Tibial nerve (tissue), 4 donors: ENCODE data around the gene BMP8A. TPM values are rescaled to one million over a fixed set of nuclear protein-coding genes. Genes with fewer than 3 reads are reported as not detected.

Source experiments
- DNase-seq, 2 donors: peaks; one replicate each; pipeline ENCODE4 v3.0.0-alpha.2; 2019; ENCODE audit warnings: low spot score in 2 of 2
- H3K27ac ChIP-seq, 4 donors: fragments of 200-600 bp; sonication (generic) in 3 of 4; one replicate each; pipeline ENCODE4 v1.5.1; 2017 to 2019; ENCODE audit warnings: mild to moderate bottlenecking in 1 of 4
- H3K27me3 ChIP-seq, 2 donors: fragments of 200-600 bp; sonication (generic) in 1 of 2; one replicate each; pipeline versions ENCODE4 v1.5.1 to v1.6.0; 2017 to 2019
- H3K36me3 ChIP-seq, 3 donors: fragments of 200-600 bp; sonication (generic); one replicate each; pipeline ENCODE4 v1.5.1; 2018 to 2019
- H3K4me1 ChIP-seq, 4 donors: fragments of 200-600 bp; sonication (generic) in 3 of 4; one replicate each; pipeline ENCODE4 v1.5.1; 2017 to 2019
- H3K4me3 ChIP-seq, 4 donors: fragments of 200-600 bp; sonication (generic) in 3 of 4; one replicate each; pipeline ENCODE4 v1.5.1; 2017 to 2019; ENCODE audit warnings: mild to moderate bottlenecking in 1 of 4, moderate library complexity in 1 of 4
- H3K9me3 ChIP-seq, 4 donors: fragments of 200-600 bp; sonication (generic) in 3 of 4; one replicate each; pipeline ENCODE4 v1.5.1; 2017 to 2019
- CTCF ChIP-seq, 5 experiments: fragments of 200-600 bp in 3 of 5; fragments of 450-650 bp in 2 of 5; sonication (generic) in 3 of 5; IDR thresholded peaks; one replicate each; pipeline ENCODE4 v1.5.1; 2016 to 2019; ENCODE audit warnings: antibody characterized with exemption in 5 of 5, mild to moderate bottlenecking in 3 of 5, moderate library complexity in 2 of 5
- EP300 ChIP-seq, 2 donors: sonication (generic); formaldehyde crosslinking; IDR thresholded peaks; one replicate each; pipeline ENCODE4 v1.6.1; 2017; ENCODE audit warnings: antibody characterized with exemption in 2 of 2, mild to moderate bottlenecking in 1 of 2
- POLR2A ChIP-seq, 2 donors: fragments of 450-650 bp; IDR thresholded peaks; one replicate each; pipeline ENCODE4 v1.6.1; 2017; ENCODE audit warnings: antibody characterized with exemption in 2 of 2, mild to moderate bottlenecking in 2 of 2, moderate library complexity in 2 of 2
- WGBS, 2 donors: methylation state at CpG; one replicate each; pipeline ENCODE4 v1.1.5; 2018; 5-methylcytosine and 5-hydroxymethylcytosine counted together
- total RNA-seq, 4 donors: library from RNA; depleted of rRNA; stranded (reverse); fragments of >200 nt; gene quantifications; one replicate each; pipeline ENCODE4 v1.1.0, GENCODE V29; 2016

BMP8A gene
- total RNA-seq, 4 donors from 2014 or later: 2.7 to 9.6 (median 7.0) TPM

DNA sequence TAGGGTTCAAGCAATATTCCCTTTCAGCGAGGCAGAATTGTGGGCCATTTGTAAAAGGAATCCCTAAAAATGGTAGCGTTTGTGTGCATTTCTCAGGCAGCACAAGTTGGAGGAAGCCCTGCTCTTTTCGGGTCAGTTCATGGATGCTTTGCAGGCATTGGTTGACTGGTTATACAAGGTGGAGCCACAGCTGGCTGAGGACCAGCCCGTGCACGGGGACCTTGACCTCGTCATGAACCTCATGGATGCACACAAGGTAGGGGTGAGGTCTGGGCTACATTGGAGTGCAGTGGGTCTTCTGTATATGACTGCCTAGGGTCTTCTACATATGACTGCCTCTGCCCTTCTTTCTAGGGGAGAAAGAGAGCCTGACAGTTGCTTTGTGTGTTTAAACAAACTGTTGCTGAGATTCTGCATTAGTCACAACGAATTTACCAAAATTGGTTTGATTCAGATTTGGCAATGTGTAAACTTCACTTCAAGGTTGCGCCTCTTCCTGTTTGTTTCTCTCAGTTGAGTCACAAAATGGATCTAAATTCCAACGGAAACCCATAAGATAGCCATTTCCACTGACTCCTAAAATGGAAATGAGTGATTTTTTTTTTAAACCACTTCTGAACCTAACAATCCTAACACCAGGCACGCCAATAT, 40.4 kb upstream of the BMP8A start:
- no peaks in the 10 kb centered on the region for H3K27me3 ChIP-seq
- no peaks in the 10 kb centered on the region for H3K4me1 ChIP-seq
- WGBS, 2 donors: 78 to 86% methylated on average over 10 of the region's 10 CpGs
- TF ChIP-seq CTCF (IDR thresholded peaks at IDR 0.05) (no peak), POLR2A (IDR thresholded peaks at IDR 0.05) (no peak), EP300 (IDR thresholded peaks at IDR 0.05) (no peak)
- H3K9me3 ChIP-seq: no peaks in the 10 kb centered on the region
- H3K27ac ChIP-seq: no peak overlapping the region
- peaks cover 7 to 99% (median 30%) of the 10 kb centered on the region in 3 donors for H3K36me3 ChIP-seq
- H3K4me3 ChIP-seq: no peak overlapping the region
- no peak for DNase-seq

DNA sequence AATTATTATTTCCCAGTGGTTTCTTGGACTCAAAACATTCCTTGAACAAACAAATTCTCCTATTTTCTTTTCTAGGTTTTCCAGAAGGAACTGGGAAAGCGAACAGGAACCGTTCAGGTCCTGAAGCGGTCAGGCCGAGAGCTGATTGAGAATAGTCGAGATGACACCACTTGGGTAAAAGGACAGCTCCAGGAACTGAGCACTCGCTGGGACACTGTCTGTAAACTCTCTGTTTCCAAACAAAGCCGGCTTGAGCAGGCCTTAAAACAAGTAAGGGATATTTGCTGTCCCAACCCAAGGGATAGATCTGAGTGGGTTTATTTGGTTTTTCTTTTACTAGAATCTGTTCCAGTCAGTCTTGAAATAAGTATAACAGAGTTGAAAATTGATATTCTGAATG, 39.4 kb upstream of the BMP8A start:
- 90% methylated on average over 7 of the region's 7 CpGs for WGBS, 2 donors
- no peaks in the 10 kb centered on the region for H3K27me3 ChIP-seq
- no peak overlapping the region for H3K4me3 ChIP-seq
- no peak for TF ChIP-seq POLR2A (IDR thresholded peaks at IDR 0.05)
- no peak for DNase-seq
- H3K9me3 ChIP-seq: no peaks in the 10 kb centered on the region
- H3K36me3 ChIP-seq: peaks cover 8 to 100% (median 39%) of the 10 kb centered on the region in 3 donors
- no peak overlapping the region for H3K27ac ChIP-seq
- no peaks in the 10 kb centered on the region for H3K4me1 ChIP-seq

DNA sequence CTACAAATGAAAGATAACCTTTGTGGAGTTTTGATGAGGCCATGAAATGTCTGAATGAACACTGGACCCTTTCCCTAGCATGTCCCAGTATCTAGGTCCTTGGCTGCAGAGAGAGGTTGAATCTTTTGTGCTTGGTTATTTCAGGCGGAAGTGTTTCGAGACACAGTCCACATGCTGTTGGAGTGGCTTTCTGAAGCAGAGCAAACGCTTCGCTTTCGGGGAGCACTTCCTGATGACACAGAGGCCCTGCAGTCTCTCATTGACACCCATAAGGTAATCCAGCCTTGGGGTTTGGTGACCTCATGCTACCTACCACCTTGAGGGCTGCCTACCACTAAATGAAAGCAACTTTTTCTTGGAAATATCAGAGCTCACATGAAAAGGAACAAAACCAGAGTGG, 38.9 kb upstream of the BMP8A start:
- H3K27ac ChIP-seq: no peak overlapping the region
- 91 to 92% methylated on average over 5 of the region's 5 CpGs for WGBS, 2 donors
- H3K36me3 ChIP-seq: peaks cover 8 to 100% (median 43%) of the 10 kb centered on the region in 3 donors
- H3K4me1 ChIP-seq: no peaks in the 10 kb centered on the region
- DNase-seq: no peak
- no peaks in the 10 kb centered on the region for H3K9me3 ChIP-seq
- H3K4me3 ChIP-seq: no peak overlapping the region
- H3K27me3 ChIP-seq: no peaks in the 10 kb centered on the region
- no peak for TF ChIP-seq POLR2A (IDR thresholded peaks at IDR 0.05)
- TF ChIP-seq CTCF (IDR thresholded peaks at IDR 0.05): no peak
- TF ChIP-seq EP300 (IDR thresholded peaks at IDR 0.05): no peak

GRCh38 chr1:39453603-39454002, 37.8 kb upstream of the BMP8A start:
- no peaks in the 10 kb centered on the region for H3K4me1 ChIP-seq
- H3K4me3 ChIP-seq: no peak overlapping the region
- H3K36me3 ChIP-seq: peaks cover 8 to 100% (median 53%) of the 10 kb centered on the region in 3 donors
- no peaks in the 10 kb centered on the region for H3K9me3 ChIP-seq
- WGBS, 2 donors: 75 to 76% methylated on average over 8 of the region's 8 CpGs
- TF ChIP-seq CTCF (IDR thresholded peaks at IDR 0.05) (no peak), EP300 (IDR thresholded peaks at IDR 0.05) (no peak), POLR2A (IDR thresholded peaks at IDR 0.05) (no peak)
- no peaks in the 10 kb centered on the region for H3K27me3 ChIP-seq
- peak; percentile 64 to 88 for DNase-seq
- H3K27ac ChIP-seq: no peak overlapping the region

DNA sequence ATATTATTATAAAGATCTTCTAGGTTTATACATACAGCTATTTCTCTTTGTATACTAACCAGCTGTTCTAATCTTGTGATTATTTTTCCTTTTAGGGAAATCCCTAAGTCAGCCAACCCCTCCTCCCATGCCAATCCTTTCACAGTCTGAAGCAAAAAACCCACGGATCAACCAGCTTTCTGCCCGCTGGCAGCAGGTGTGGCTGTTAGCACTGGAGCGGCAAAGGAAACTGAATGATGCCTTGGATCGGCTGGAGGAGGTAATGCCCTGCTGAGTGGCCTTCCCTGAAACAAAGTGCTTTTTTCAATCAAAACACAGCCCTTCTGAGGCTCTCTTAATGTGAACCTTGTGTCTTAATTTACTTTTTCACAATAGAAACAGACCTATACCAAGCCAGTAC, 32.4 kb upstream of the BMP8A start:
- no peak for DNase-seq
- Histone ChIP-seq H3K4me1 (no peaks in the 10 kb centered on the region), H3K4me3 (no peak overlapping the region), H3K36me3 (peaks cover 3 to 100% (median 62%) of the 10 kb centered on the region in 3 donors), H3K27ac (no peak overlapping the region), H3K9me3 (no peaks in the 10 kb centered on the region), H3K27me3 (no peaks in the 10 kb centered on the region)
- TF ChIP-seq POLR2A (IDR thresholded peaks at IDR 0.05): no peak
- no peak for TF ChIP-seq CTCF (IDR thresholded peaks at IDR 0.05)
- TF ChIP-seq EP300 (IDR thresholded peaks at IDR 0.05): no peak
- 88 to 92% methylated on average over 4 of the region's 4 CpGs for WGBS, 2 donors
